ENCODE measurements around the gene UBB.

GRCh38 chr17:16338391-16338790 is 42.5 kb upstream of the UBB start:
- TF ChIP-seq CTCF (IDR thresholded peaks at IDR 0.05) (no peak), POLR2A (IDR thresholded peaks at IDR 0.05) (no peak)
